Common myeloid progenitor, CD34-positive (primary cell): ENCODE data around the gene F5.

Experiments
- CTCF ChIA-PET: fragments of 350-600 bp; sonication (Branson Sonifier 250); formaldehyde crosslinking; loops from one replicate; lab custom pipeline; 2021; ENCODE audit warnings: antibody characterized with exemption; lab: Charles Lee
- POLR2A ChIA-PET: fragments of 350-600 bp; sonication (Branson Sonifier 250); formaldehyde crosslinking; loops from one replicate; lab custom pipeline; 2021; ENCODE audit warnings: antibody characterized with exemption; lab: Charles Lee
- DNase-seq, 3 donors: peaks; one replicate each; pipeline versions ENCODE4 v3.0.0 to v3.0.0-alpha.2; 2013
- H3K27ac ChIP-seq, 2 experiments: 1 replicate in 1 of 2; 2 replicates in 1 of 2; pipeline ENCODE4 v1.7.0; 2013; ENCODE audit warnings: inconsistent platforms in 2 of 2, low read length in 2 of 2, mild to moderate bottlenecking in 2 of 2, low read depth in 1 of 2, moderate library complexity in 1 of 2; ENCODE audit not compliant: severe bottlenecking in 2 of 2, insufficient read depth in 1 of 2, poor library complexity in 1 of 2
- H3K27me3 ChIP-seq, 5 experiments: replicated peaks in 2 of 5; 1 replicate in 3 of 5; 2 replicates in 2 of 5; pipeline versions ENCODE4 v1.6.1 to v1.7.0; 2013; ENCODE audit warnings: low read length in 4 of 5, mild to moderate bottlenecking in 2 of 5, moderate library complexity in 2 of 5, inconsistent platforms in 1 of 5; ENCODE audit not compliant: insufficient read depth in 5 of 5, control insufficient read depth in 4 of 5
- H3K36me3 ChIP-seq, 4 experiments: 1 replicate in 2 of 4; 2 replicates in 2 of 4; pipeline versions ENCODE4 v1.6.1 to v1.7.0; 2013; ENCODE audit warnings: low read length in 3 of 4, control low read depth in 1 of 4, mild to moderate bottlenecking in 1 of 4; ENCODE audit not compliant: control insufficient read depth in 4 of 4, insufficient read depth in 4 of 4
- H3K4me1 ChIP-seq, 4 experiments: 1 replicate in 3 of 4; 2 replicates in 1 of 4; pipeline versions ENCODE4 v1.6.1 to v1.7.1; 2013; ENCODE audit warnings: low read length in 3 of 4, mild to moderate bottlenecking in 3 of 4, control low read depth in 1 of 4, inconsistent platforms in 1 of 4, moderate library complexity in 1 of 4; ENCODE audit not compliant: control insufficient read depth in 4 of 4, insufficient read depth in 4 of 4; ENCODE audit errors: control extremely low read depth in 1 of 4
- H3K4me3 ChIP-seq, 7 experiments: 1 replicate in 4 of 7; 2 replicates in 3 of 7; pipeline versions ENCODE4 v1.5.1 to v1.7.0; 2013; ENCODE audit warnings: mild to moderate bottlenecking in 7 of 7, low read length in 6 of 7, moderate library complexity in 6 of 7, inconsistent platforms in 2 of 7, low read depth in 2 of 7, control low read depth in 1 of 7; ENCODE audit not compliant: insufficient read depth in 4 of 7, control insufficient read depth in 1 of 7; ENCODE audit errors: extremely low read depth in 1 of 7
- H3K9me3 ChIP-seq, 5 experiments: 1 replicate in 4 of 5; 2 replicates in 1 of 5; pipeline versions ENCODE4 v1.6.1 to v1.7.1; 2013; ENCODE audit warnings: low read length in 4 of 5, mild to moderate bottlenecking in 2 of 5, inconsistent platforms in 1 of 5, low read depth in 1 of 5, moderate library complexity in 1 of 5; ENCODE audit not compliant: control insufficient read depth in 4 of 5, insufficient read depth in 2 of 5; ENCODE audit errors: control extremely low read depth in 1 of 5
- WGBS: methylation state at CpG from one replicate; pipeline ENCODE4 v1.1.5; 2013; ENCODE audit not compliant: insufficient coverage; 5-methylcytosine and 5-hydroxymethylcytosine counted together

Gene F5

DNA sequence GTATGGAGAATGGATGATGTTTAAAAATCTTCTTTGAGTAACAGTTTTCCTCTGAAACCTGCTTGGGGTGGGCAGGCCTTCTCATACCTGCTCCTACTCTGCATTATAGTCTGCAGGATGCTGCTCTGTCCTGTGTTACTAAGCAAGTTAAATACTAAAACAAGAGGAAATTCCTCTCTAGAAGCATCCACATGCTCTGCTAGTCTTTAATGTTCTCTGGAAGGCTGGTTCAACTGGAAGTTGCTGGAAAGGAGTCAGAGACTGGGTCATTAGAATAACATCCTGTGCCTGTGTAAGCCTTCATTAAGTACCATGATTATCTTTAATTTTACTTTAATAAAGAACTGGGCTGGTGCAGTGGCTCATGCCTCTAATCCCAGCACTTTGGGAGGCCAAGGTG is 37.8 kb upstream of the F5 start:
- H3K27ac ChIP-seq: no peak overlapping the region
- H3K9me3 ChIP-seq: no peaks in the 10 kb centered on the region
- H3K27me3 ChIP-seq: no peaks in the 10 kb centered on the region
- peaks cover 10 to 47% (median 24%) of the 10 kb centered on the region in 4 experiments for H3K4me1 ChIP-seq
- POLR2A ChIA-PET: no interaction called here
- CTCF ChIA-PET: interaction anchor here (1.4 to 2.9 kb wide), 2 partner anchors 23 to 88 kb away, joined by 4 to 11 read pairs; no protein-coding TSS in a partner anchor
- DNase-seq: no peak
- no peaks in the 10 kb centered on the region for H3K36me3 ChIP-seq
- no peak overlapping the region for H3K4me3 ChIP-seq

- ChIA-PET CTCF (interaction anchor here (2.9 kb wide), 1 partner anchor 22 kb away, joined by 11 read pairs; no protein-coding TSS in a partner anchor), POLR2A (no interaction called here)
- Histone ChIP-seq H3K27ac (no peak overlapping the region), H3K27me3 (no peaks in the 10 kb centered on the region), H3K36me3 (peaks cover 0 to 1% (median 0%) of the 10 kb centered on the region in 4 experiments), H3K9me3 (no peaks in the 10 kb centered on the region), H3K4me3 (no peak overlapping the region), H3K4me1 (peaks cover 10 to 40% (median 18%) of the 10 kb centered on the region in 4 experiments)
- WGBS: 100% methylated on average over 2 of the region's 6 CpGs
- DNase-seq: no peak
Observed at GRCh38 chr1:169623132-169623926, 37.0 kb upstream of the F5 start.

GRCh38 chr1:169620565-169620964 is 34.3 kb upstream of the F5 start:
- WGBS: 97% methylated on average over 5 of the region's 8 CpGs
- peaks cover 0 to 5% (median 0%) of the 10 kb centered on the region in 4 experiments for H3K36me3 ChIP-seq
- ChIA-PET POLR2A (no interaction called here), CTCF (no interaction called here)
- DNase-seq: peak in 1 of 3 donors; percentile 8
- no peaks in the 10 kb centered on the region for H3K9me3 ChIP-seq
- no peak overlapping the region for H3K27ac ChIP-seq
- H3K4me3 ChIP-seq: no peak overlapping the region
- H3K4me1 ChIP-seq: peaks cover 6 to 21% (median 9%) of the 10 kb centered on the region in 4 experiments
- H3K27me3 ChIP-seq: no peaks in the 10 kb centered on the region

- Histone ChIP-seq H3K27me3 (no peaks in the 10 kb centered on the region), H3K36me3 (peaks cover 0 to 5% (median 0%) of the 10 kb centered on the region in 4 experiments), H3K9me3 (no peaks in the 10 kb centered on the region), H3K4me1 (peaks cover 0 to 5% (median 0%) of the 10 kb centered on the region in 4 experiments), H3K4me3 (no peak overlapping the region), H3K27ac (no peak overlapping the region)
- ChIA-PET POLR2A (no interaction called here), CTCF (no interaction called here)
- WGBS: 95% methylated on average over 2 of the region's 2 CpGs
- no peak for DNase-seq
Observed at GRCh38 chr1:169618367-169618766, 32.1 kb upstream of the F5 start.

- CTCF ChIA-PET: interaction anchor here (0.7 to 3.1 kb wide), 6 partner anchors 10 to 97 kb away, joined by 3 to 13 read pairs (median 4); no protein-coding TSS in a partner anchor
Observed at GRCh38 chr1:169615803-169616202, 29.5 kb upstream of the F5 start.

GRCh38 chr1:169610858-169611257 is 24.6 kb upstream of the F5 start:
- Histone ChIP-seq H3K4me3 (no peak overlapping the region), H3K4me1 (peaks cover 0 to 6% (median 1%) of the 10 kb centered on the region in 4 experiments), H3K27ac (no peak overlapping the region), H3K36me3 (peaks cover 0 to 5% (median 1%) of the 10 kb centered on the region in 4 experiments), H3K9me3 (no peaks in the 10 kb centered on the region), H3K27me3 (no peaks in the 10 kb centered on the region)
- WGBS: 100% methylated on average over 1 of the region's 6 CpGs
- POLR2A ChIA-PET: no interaction called here
- CTCF ChIA-PET: interaction anchor here (1.0 kb wide), 1 partner anchor 101 kb away, joined by 3 read pairs; no protein-coding TSS in a partner anchor
- DNase-seq: no peak

More at GRCh38 chr1:169615803-169616202, 29.5 kb upstream of the F5 start:
- WGBS: 87% methylated on average over 3 of the region's 5 CpGs
- Histone ChIP-seq H3K4me1 (peaks cover 0 to 5% (median 0%) of the 10 kb centered on the region in 4 experiments), H3K36me3 (peaks cover 0 to 5% (median 2%) of the 10 kb centered on the region in 4 experiments), H3K9me3 (no peaks in the 10 kb centered on the region), H3K4me3 (no peak overlapping the region), H3K27ac (no peak overlapping the region), H3K27me3 (no peaks in the 10 kb centered on the region)
- POLR2A ChIA-PET: no interaction called here
- DNase-seq: no peak

GRCh38 chr1:169610108-169610507 is 23.8 kb upstream of the F5 start:
- ChIA-PET CTCF (interaction anchor here (0.8 to 1.4 kb wide), 3 partner anchors 9 to 98 kb away, joined by 3 to 7 read pairs (median 3); no protein-coding TSS in a partner anchor), POLR2A (no interaction called here)
- Histone ChIP-seq H3K4me3 (no peak overlapping the region), H3K27ac (no peak overlapping the region), H3K27me3 (no peaks in the 10 kb centered on the region), H3K36me3 (peaks cover 0 to 5% (median 1%) of the 10 kb centered on the region in 4 experiments), H3K4me1 (peaks cover 6 to 8% (median 7%) of the 10 kb centered on the region in 4 experiments), H3K9me3 (no peaks in the 10 kb centered on the region)
- 73% methylated on average over 1 of the region's 1 CpG for WGBS
- no peak for DNase-seq
